ENCODE data around the gene SLC35F3.

The SLC35F3 gene

GRCh38 chr1:234125283-234125682, 220.8 kb downstream of the SLC35F3 start:
- H3K4me3 ChIP-seq (ENCODE audit: low read depth, low read length), result no peak overlapping the region
- TF ChIP-seq CTCF (IDR thresholded peaks at IDR 0.05; ENCODE audit: control insufficient read depth, extremely low read depth, insufficient read depth), result peak; percentile 61
- DNase-seq (ENCODE audit: low read depth), result no peak

GRCh38 chr1:234125714-234126113, 221.2 kb downstream of the SLC35F3 start:
- DNase-seq (ENCODE audit: low read depth), result no peak
- H3K4me3 ChIP-seq (ENCODE audit: low read depth, low read length), result no peak overlapping the region
- TF ChIP-seq CTCF (IDR thresholded peaks at IDR 0.05; ENCODE audit: control insufficient read depth, extremely low read depth, insufficient read depth), result no peak

GRCh38 chr1:234127026-234127671, 222.7 kb downstream of the SLC35F3 start:
- TF ChIP-seq CTCF (IDR thresholded peaks at IDR 0.05; ENCODE audit: control insufficient read depth, extremely low read depth, insufficient read depth), result no peak
- DNase-seq (ENCODE audit: low read depth), result no peak
- no peak overlapping the region for H3K4me3 ChIP-seq (ENCODE audit: low read depth, low read length)

- H3K4me3 ChIP-seq (ENCODE audit: low read depth, low read length), result no peak overlapping the region
- no peak for DNase-seq (ENCODE audit: low read depth)
- TF ChIP-seq CTCF (IDR thresholded peaks at IDR 0.05; ENCODE audit: control insufficient read depth, extremely low read depth, insufficient read depth), result no peak
These were observed 228.3 kb downstream of the SLC35F3 start for GRCh38 chr1:234132795-234133194.

- no peak for TF ChIP-seq CTCF (IDR thresholded peaks at IDR 0.05; ENCODE audit: control insufficient read depth, extremely low read depth, insufficient read depth)
- H3K4me3 ChIP-seq (ENCODE audit: low read depth, low read length), result no peak overlapping the region
- DNase-seq (ENCODE audit: low read depth), result no peak
These were observed 230.4 kb downstream of the SLC35F3 start for GRCh38 chr1:234134878-234135277.

GRCh38 chr1:234135501-234135900, 231.0 kb downstream of the SLC35F3 start:
- H3K4me3 ChIP-seq (ENCODE audit: low read depth, low read length), result no peak overlapping the region
- no peak for DNase-seq (ENCODE audit: low read depth)
- no peak for TF ChIP-seq CTCF (IDR thresholded peaks at IDR 0.05; ENCODE audit: control insufficient read depth, extremely low read depth, insufficient read depth)

GRCh38 chr1:234136073-234136472, 231.6 kb downstream of the SLC35F3 start:
- H3K4me3 ChIP-seq (ENCODE audit: low read depth, low read length), result no peak overlapping the region
- TF ChIP-seq CTCF (IDR thresholded peaks at IDR 0.05; ENCODE audit: control insufficient read depth, extremely low read depth, insufficient read depth), result no peak
- DNase-seq (ENCODE audit: low read depth), result no peak

All from LNCaP clone FGC (cell line).